ENCODE data around the gene GAS1.

The GAS1 gene

DNA sequence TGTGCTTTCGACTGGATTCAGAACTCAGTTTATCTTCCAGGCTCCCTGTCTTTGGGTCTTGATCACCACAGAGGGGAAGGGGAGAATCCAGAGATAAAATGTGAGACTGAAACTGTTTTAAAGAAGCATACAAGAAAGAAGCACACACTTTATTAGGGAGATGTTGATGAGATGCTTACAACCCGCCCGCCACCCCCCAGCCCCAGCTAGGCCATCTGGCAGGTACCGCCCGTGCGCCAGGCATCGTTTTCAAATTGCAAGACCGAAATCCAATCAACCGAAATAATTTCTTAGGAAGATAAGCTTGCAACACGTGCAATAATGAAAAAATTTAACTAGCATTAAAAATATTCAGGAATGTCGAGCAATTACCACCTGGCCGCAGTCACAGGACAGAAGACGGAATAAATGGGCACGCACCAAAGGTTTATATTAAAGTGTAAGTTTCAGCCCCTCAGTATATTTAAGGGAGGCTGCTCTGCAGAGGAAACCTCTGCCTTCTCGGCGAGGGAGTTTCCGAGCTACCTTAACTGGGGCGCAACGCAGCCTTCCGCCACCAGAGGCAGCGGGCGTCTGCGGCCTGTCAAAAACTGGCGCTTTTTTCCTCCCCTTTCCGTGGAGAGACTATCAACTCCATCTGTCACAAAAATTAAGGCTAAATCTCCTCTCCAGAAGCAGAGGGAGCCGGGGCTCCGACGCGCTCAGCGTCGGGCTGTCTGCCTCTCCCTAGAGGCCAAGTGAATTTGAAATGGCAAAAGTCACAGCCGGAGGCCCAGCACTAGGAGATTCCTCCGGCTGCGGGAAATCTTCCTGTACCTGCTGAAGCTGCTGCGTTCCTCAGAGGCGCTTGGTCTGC lies 996 bp upstream of the GAS1 start:
- TF ChIP-seq POLR2A (IDR thresholded peaks at IDR 0.05; ENCODE audit: low read length) (no peak), GATA1 (IDR thresholded peaks at IDR 0.05; ENCODE audit: low read depth, low read length) (no peak)
- DNase-seq, result peak; percentile 58 to 66

DNA sequence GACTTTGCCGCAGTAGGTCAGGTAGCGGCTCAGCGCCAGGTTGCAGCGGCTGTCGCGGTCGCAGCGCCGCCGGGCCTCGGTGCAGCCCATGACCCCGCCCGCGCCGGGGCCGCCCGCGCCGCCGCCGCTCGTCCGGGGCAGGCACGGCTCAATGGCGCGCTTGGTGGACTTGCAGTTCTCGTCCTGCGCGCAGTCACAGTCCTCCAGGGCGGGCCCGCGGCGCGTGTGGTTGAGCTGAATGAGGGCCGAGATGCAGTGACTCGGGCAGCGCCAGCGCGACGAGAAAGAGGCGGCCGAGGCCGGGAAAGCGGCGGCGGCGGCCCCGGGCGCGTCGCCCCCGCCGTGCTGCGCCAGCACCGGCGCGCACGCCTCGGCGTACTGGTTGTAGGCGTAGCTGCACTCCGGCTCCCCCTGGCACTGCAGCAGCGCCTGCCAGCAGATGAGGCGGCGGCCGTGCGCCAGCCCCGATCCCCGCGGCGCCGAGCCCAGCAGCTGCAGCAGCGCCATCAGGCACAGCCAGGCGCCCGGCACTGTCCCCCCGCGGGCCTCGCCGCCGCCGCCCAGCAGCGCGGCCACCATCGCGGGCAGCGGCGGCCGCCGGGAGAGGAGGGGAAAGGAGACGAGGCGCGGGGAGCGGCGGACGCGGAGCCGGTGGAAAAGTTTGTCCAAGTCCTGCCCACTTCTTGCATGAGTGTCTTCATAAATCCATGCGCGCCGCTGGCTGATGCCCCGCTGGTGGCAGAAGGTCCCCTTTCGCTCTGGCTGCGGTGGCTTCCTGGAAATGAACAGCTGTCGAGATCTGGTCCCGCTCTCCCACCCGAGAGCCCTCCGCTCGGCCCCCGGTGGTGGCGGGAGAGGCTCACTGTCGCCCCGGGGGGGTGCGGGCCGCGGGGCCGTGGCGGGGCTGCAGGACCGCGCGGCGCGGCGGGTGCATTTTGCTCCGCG lies 833 bp downstream of the GAS1 start:
- DNase-seq, result peak; percentile 53 to 63
- TF ChIP-seq POLR2A (IDR thresholded peaks at IDR 0.05; ENCODE audit: low read length) (no peak), GATA1 (IDR thresholded peaks at IDR 0.05; ENCODE audit: low read depth, low read length) (no peak)

DNA sequence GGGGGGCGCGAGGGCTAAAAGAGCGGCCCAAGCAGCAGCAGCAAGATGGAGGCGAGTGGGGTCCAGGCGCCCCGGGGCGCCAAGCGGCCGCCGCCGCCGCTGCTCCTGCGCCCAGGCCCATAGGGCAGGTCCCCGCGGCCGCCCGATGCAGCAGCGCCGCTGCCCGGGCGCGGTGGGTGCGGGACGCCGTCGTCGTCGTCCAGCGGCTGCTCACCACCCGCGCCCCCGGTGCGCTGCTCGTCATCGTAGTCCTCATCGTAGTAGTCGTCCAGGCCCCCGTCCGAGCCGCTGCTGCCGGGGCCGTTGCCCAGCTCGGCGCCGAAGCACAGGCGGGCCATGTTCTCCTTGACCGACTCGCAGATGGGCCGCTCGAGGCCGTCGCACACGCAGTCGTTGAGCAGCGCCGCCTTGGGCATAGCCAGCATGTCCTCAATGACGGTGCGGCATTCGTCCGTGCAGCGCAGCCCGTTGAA lies 1.5 kb downstream of the GAS1 start:
- TF ChIP-seq GATA1 (IDR thresholded peaks at IDR 0.05; ENCODE audit: low read depth, low read length), result no peak
- TF ChIP-seq POLR2A (IDR thresholded peaks at IDR 0.05; ENCODE audit: low read length), result no peak
- peak; percentile 31 to 50 for DNase-seq

DNA sequence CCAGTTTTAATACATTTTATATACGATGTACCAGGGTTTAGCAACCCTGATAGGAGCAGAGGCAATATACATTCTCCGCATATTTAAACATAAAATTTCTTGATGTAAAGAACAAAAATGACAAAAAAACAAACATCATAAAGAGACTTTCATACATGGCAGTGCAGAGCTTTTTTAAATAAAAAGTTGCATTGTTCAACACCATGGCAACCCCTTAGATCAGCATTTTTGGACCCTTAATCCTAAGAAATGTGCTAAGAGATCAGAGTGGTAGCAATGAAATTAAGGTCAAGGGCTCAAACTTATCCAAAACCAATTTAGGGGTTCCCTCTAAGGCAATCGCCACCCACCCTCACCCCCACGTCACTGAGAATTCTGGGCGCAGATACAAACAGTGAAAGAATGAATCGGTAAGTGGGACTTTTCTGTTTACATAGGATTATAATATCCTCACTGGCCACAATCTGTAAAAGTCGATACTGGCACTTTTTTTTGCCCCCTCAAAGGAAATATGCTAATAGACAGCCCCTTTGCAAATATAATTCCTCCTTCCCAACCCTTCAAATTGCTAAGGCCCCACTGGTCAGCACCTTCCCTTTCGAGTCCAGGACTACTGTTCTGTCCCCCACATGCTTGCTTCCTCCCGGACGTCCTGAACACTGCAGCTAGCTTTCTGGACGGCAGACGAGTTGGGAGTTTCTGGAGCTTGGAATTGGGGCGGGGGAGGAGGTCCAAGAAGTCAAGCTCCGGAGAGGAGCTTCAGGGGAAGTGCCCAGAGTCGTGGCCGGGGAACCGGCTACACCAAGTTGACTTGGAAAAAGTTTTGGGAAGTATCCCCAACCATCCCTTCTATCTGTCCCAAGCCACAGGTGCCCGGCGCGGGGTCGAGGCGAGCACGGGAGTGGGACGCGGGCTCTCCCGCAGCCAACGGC lies 2.2 kb downstream of the GAS1 start:
- no peak for DNase-seq
- TF ChIP-seq GATA1 (IDR thresholded peaks at IDR 0.05; ENCODE audit: low read depth, low read length) (no peak), POLR2A (IDR thresholded peaks at IDR 0.05; ENCODE audit: low read length) (no peak)

DNA sequence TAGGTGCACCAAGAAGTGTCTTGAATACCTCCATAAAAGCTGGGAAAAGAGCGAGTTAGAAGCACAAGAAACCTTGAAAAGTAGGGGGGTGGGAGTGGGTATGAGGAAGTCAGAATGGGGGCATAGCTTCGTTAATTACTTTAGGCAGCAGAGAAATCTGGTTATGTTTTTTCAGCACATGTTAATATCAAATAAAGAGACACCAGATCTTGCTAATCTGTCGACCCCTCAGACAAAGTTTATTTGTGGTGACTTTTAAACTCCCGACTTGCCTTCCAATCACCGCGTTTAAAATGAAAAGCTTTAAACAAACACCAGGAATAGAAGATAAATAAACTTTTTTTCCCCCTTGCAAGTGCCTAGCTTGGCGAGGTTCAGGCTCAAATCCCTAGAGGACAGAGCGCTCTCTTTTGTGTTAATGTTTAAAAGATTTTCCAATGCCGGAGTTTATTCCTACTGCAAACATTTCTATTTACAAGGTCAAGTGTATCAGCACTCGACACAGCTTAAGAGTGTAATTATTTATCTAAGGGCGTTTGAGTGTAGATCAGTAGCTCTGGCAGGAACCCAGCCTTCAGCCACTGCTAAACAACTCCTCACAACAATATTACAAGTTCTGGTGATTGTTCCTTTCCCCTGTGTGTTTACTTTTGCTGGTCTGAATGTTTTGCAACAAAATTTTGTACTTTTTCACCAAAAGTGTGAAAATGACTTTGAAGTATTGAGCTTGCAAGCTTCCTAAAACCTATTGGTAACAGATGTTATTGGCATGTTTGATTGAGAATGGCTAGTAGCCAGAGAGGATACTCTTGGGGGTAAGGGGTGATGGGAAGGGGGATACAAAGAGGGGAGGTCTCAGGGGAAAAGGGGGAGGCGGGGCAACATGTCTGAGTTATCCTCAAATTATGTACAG lies 3.8 kb downstream of the GAS1 start:
- no peak for TF ChIP-seq GATA1 (IDR thresholded peaks at IDR 0.05; ENCODE audit: low read depth, low read length)
- TF ChIP-seq POLR2A (IDR thresholded peaks at IDR 0.05; ENCODE audit: low read length), result no peak
- DNase-seq, result no peak

DNA sequence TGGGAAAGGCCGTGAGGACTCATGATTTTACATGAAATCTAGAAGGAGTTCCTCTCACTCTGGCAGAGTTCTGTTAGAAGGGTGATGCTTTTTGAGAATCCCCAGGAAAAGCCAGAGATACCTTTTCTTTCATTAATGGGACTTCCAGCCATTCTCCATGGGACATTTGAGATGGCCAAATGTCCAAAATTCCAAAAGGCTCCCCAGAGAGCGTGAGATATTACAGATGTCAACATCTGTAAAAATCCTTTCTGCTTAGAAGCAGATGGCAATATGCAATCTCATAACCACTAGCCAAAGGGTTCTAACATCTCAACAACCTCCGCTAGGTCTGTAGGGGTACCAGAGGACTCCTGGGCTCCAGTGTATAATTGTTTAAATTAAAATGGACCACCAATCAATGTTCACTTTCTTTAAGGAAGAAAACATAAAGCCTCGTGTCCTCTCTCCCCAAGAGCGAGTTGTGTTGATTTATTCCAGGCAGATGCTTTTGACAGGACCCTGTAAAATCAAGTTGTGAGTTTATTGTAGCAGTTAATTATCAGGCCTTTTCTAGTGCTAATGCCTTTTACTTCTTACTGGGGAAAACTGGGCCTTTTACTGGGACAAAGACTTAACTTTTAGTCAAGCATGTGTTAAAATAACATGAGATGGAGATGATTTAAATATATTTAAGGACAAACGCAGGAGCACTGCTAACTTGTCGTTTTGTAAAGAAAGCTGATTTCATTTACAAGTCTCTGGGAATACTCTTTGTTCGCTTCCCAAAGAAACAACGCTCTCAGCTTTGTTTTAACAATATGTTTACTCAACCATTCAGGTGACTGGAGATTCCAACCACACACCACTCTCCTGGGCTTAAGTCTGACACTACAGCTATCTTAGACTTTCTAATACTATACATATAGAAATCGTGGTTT lies 4.8 kb downstream of the GAS1 start:
- DNase-seq, result no peak
- no peak for TF ChIP-seq POLR2A (IDR thresholded peaks at IDR 0.05; ENCODE audit: low read length)

DNA sequence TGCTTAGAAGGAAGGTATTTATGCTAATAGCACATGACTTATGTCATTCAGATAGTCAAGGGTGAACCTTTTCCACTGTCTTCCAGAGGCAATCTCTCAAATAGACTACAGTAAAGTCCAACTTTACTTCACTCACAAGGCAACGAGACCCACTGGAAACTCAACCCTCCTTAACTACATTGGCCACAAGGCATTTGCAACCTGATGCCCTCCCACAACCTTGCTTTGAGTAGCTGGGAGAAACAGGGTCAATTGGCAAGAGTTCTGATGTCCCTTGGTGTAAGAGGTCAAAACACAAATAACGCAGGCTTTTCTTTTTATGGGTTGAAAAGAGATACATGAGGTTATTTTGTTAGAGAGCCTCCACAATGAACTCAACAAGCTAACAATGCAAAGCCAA lies 6.1 kb downstream of the GAS1 start:
- DNase-seq, result no peak
- TF ChIP-seq POLR2A (IDR thresholded peaks at IDR 0.05; ENCODE audit: low read length) (no peak), GATA1 (IDR thresholded peaks at IDR 0.05; ENCODE audit: low read depth, low read length) (no peak)

DNA sequence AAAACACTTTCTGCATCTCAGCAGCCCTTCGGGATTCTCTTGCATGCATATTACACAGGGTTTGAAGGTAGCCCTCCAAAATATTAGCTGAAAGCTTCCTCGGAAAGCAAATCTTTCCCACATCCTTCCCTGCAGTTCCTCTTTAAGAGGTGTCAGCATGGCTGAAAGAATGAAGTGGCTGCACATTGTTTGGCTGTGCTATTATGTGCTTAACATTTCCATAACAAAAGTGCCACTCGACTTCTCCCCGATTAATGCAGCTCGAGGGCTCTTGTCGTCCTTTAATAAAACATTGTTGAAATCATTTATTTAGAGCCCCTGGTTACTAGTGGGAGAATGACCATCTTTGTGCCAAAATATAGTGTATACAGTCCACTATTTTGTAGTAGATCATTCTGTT lies 6.5 kb downstream of the GAS1 start:
- DNase-seq, result no peak
- TF ChIP-seq POLR2A (IDR thresholded peaks at IDR 0.05; ENCODE audit: low read length) (no peak), GATA1 (IDR thresholded peaks at IDR 0.05; ENCODE audit: low read depth, low read length) (no peak)

DNA sequence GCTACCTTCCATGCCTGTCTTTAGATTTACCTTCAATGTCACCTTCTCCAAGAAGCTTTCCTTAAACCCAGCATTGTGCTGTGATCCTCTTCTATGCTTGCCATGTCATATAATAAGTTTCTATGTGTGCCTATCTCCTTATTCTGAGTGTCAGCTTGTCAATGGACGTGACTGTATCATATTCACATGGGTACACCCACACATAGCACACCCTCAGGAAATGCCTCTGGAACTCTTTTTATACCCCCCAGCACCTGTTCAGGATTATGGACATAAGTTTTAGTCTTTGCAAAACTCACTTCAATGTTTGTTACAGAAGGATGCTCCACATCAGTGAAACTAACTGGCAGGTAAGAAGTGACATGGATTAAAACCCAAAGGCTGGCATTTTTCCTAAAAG lies 7.4 kb downstream of the GAS1 start:
- TF ChIP-seq POLR2A (IDR thresholded peaks at IDR 0.05; ENCODE audit: low read length) (no peak), GATA1 (IDR thresholded peaks at IDR 0.05; ENCODE audit: low read depth, low read length) (no peak)
- DNase-seq, result no peak

DNA sequence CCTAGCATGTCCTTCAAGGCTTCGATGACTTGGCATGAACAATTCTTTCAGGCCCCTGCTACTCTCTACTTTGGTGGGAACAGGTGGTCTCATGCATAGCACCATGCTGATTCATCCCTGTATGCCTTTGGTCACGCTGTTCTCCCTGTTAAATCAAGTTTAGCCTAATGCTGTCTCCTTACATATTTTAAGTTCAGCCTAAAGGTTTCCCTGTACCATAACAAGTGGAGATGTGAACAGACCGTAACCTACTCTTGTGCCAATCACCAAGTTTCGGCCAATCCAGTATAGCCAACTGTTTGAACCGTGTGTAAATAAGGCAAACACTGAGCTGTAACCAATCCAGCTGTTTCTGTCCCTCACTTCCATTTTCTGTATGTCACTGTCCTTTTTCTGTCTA lies 8.0 kb downstream of the GAS1 start:
- no peak for TF ChIP-seq POLR2A (IDR thresholded peaks at IDR 0.05; ENCODE audit: low read length)
- no peak for TF ChIP-seq GATA1 (IDR thresholded peaks at IDR 0.05; ENCODE audit: low read depth, low read length)
- DNase-seq, result no peak

DNA sequence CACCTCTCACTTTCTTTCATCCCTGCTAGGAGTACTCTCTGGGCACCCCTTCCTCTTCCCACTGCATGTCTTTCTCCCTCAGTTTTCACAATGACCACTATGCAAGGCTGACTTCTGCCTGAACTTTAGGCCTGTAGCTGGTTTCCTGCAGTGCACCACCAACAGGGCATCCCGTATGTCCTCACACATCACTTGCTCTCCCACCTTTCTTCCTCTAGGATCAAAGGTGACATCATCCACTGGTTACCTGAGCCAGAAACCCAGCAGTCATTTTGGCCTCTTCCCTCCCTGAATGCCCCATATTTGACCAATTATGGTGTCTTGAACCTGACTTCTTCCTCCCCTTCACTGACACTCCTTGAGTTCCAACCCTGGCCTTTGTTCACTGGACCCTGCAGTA lies 8.5 kb downstream of the GAS1 start:
- DNase-seq, result no peak
- TF ChIP-seq POLR2A (IDR thresholded peaks at IDR 0.05; ENCODE audit: low read length), result no peak
- TF ChIP-seq GATA1 (IDR thresholded peaks at IDR 0.05; ENCODE audit: low read depth, low read length), result no peak

All from erythroblast (primary cell).